Subcutaneous abdominal adipose tissue (tissue), 5 donors: ENCODE measurements around the gene NRP1.
"Not testable (repeated sequence)": the region's sequence is repeated elsewhere in the genome, so short reads cannot be mapped to it uniquely, and the experiment has no call there.

Source experiments
- H3K27ac ChIP-seq: one replicate; pipeline ENCODE4 v1.7.0; 2013; ENCODE audit warnings: low read depth, mild to moderate bottlenecking, inconsistent platforms, low read length, moderate library complexity
- H3K27me3 ChIP-seq, 5 donors: one replicate each; pipeline ENCODE4 v1.7.0; 2013; ENCODE audit warnings: low read length in 5 of 5, inconsistent platforms in 1 of 5; ENCODE audit not compliant: control insufficient read depth in 5 of 5, insufficient read depth in 4 of 5
- H3K36me3 ChIP-seq, 5 donors: one replicate each; pipeline ENCODE4 v1.7.0; 2013; ENCODE audit warnings: low read length in 5 of 5; ENCODE audit not compliant: control insufficient read depth in 5 of 5, insufficient read depth in 5 of 5
- H3K4me1 ChIP-seq, 5 donors: one replicate each; pipeline ENCODE4 v1.7.0; 2013; ENCODE audit warnings: low read length in 5 of 5, mild to moderate bottlenecking in 3 of 5, moderate library complexity in 1 of 5; ENCODE audit not compliant: control insufficient read depth in 5 of 5, insufficient read depth in 5 of 5
- H3K4me3 ChIP-seq, 5 donors: one replicate each; pipeline ENCODE4 v1.7.0; 2013; ENCODE audit warnings: low read length in 5 of 5, low read depth in 1 of 5
- H3K9ac ChIP-seq, 5 donors: one replicate each; pipeline ENCODE4 v1.7.0; 2013; ENCODE audit warnings: low read length in 5 of 5, mild to moderate bottlenecking in 4 of 5, moderate library complexity in 3 of 5
- H3K9me3 ChIP-seq, 5 donors: one replicate each; pipeline ENCODE4 v1.7.0; 2013; ENCODE audit warnings: low read length in 5 of 5; ENCODE audit not compliant: control insufficient read depth in 5 of 5
- donor health status: healthy.
- donor health status: healthy.
- donor health status: healthy.
- donor health status: healthy.
- donor health status: healthy.

Gene NRP1

GRCh38 chr10:33334153-33334804 lies at the start of gene NRP1:
NRP1 (minus strand) TSS chr10:33334667; CDS start chr10:33334382, 285 bp downstream.
- peak within 1 kb of the TSS; percentile 92 to 99 (median 98) for H3K4me3 ChIP-seq
- no peaks in the 10 kb centered on the region for H3K9me3 ChIP-seq
- peaks cover 0 to 71% (median 57%) of the 10 kb centered on the region in 5 donors for H3K4me1 ChIP-seq
- no peaks in the 10 kb centered on the region for H3K27me3 ChIP-seq
- H3K27ac ChIP-seq: peak within 1 kb of the TSS; percentile 97
- peaks cover 7 to 12% (median 10%) of the 10 kb centered on the region in 5 donors for H3K36me3 ChIP-seq
- peak within 1 kb of the TSS; percentile 91 to 97 (median 92) for H3K9ac ChIP-seq

DNA sequence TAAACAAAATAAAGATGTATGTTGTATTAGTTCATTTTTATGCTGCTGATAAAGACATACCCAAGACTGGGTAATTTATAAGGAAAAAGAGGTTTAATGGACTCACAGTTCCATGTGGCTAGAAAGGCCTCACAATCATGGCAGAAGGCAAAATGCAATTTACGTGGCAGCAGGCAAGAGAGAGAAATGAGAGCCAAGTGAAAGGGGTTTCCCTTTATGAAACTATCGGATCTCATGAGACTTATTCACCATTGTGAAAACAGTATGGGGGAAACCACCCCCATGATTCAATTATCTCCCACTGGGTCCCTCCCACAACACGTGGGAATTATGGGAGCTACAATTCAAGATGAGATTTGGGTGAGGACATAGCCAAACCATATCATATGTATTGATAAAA lies 49.7 kb upstream of the NRP1 start:
- H3K4me1 ChIP-seq: peaks cover 0 to 15% (median 9%) of the 10 kb centered on the region in 5 donors
- not testable (repeated sequence) for H3K4me3 ChIP-seq, H3K9ac ChIP-seq, H3K36me3 ChIP-seq, H3K27me3 ChIP-seq, H3K9me3 ChIP-seq, H3K27ac ChIP-seq

- Histone ChIP-seq H3K4me3 (no peak overlapping the region), H3K9me3 (no peaks in the 10 kb centered on the region), H3K4me1 (peaks cover 0 to 15% (median 10%) of the 10 kb centered on the region in 5 donors), H3K27ac (no peak overlapping the region), H3K36me3 (no peaks in the 10 kb centered on the region), H3K27me3 (peaks cover 0 to 2% (median 0%) of the 10 kb centered on the region in 5 donors), H3K9ac (no peak overlapping the region)
Measured at GRCh38 chr10:33382921-33383713, 48.6 kb upstream of the NRP1 start.

DNA sequence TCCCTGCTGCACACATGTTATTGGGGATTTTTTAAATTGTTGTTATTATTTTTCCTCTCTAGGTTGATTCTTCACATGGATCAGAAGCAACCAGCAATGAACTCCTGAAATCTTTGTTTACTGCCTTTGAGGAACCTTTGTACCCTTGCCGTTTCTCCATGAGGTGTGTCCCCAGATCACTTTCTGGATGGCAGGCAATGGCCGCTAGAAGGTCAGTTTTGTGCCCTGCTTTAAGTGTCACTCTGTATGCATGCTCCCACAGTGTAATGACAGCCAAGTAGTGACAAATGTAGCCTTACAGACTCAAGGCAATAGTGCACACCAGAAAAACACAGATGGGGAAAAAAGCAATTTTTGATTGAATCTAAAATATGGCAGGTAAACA lies 47.7 kb upstream of the NRP1 start:
- Histone ChIP-seq H3K4me3 (no peak overlapping the region), H3K9ac (no peak overlapping the region), H3K27me3 (peaks cover 0 to 2% (median 0%) of the 10 kb centered on the region in 5 donors), H3K4me1 (peaks cover 0 to 15% (median 10%) of the 10 kb centered on the region in 5 donors), H3K9me3 (no peaks in the 10 kb centered on the region), H3K27ac (no peak overlapping the region), H3K36me3 (no peaks in the 10 kb centered on the region)

- Histone ChIP-seq H3K27me3 (peaks cover 0 to 2% (median 0%) of the 10 kb centered on the region in 5 donors), H3K27ac (no peak overlapping the region), H3K4me3 (no peak overlapping the region)
Measured at GRCh38 chr10:33381451-33382215, 47.2 kb upstream of the NRP1 start.

GRCh38 chr10:33377658-33378025 lies 43.2 kb upstream of the NRP1 start:
- peaks cover 0 to 2% (median 0%) of the 10 kb centered on the region in 5 donors for H3K27me3 ChIP-seq
- H3K36me3 ChIP-seq: no peaks in the 10 kb centered on the region
- H3K9me3 ChIP-seq: no peaks in the 10 kb centered on the region
- no peak overlapping the region for H3K27ac ChIP-seq
- no peak overlapping the region for H3K9ac ChIP-seq
- peaks cover 0 to 15% (median 10%) of the 10 kb centered on the region in 5 donors for H3K4me1 ChIP-seq
- no peak overlapping the region for H3K4me3 ChIP-seq

More at GRCh38 chr10:33381451-33382215, 47.2 kb upstream of the NRP1 start:
- Histone ChIP-seq H3K9ac (no peak overlapping the region), H3K9me3 (no peaks in the 10 kb centered on the region), H3K4me1 (peaks cover 0 to 15% (median 10%) of the 10 kb centered on the region in 5 donors), H3K36me3 (no peaks in the 10 kb centered on the region)

DNA sequence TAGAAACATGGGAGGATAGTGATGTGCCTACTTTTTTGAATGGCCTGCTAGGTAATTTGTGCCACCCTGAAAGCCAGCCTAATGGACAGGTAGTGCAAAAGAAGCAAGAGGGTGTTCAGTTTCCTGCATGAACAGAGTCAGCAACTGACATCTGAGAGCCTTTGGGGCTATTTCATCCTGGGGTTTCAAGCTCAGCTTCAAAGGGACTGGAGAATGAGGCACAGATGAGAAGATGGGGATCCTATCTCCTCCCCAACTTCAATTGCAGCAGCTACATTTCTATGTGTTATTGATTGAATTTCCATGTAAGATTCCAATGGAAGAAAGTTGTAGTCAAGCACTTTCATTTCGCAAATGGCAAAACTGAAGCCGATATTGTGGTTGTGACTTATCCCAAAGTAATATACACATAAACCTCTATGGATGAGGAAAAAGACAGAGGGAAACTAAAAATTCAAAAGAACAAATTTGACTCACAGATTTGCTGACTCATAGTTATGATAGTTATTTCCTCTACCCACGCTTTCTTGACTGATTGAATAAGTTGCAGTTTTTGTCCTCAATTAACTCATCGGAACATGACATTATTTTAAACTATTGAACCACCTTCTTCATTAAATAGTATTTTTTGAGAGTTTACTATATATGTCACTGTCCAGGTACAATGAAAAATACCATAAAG lies 42.6 kb upstream of the NRP1 start:
- no peak overlapping the region for H3K9ac ChIP-seq
- peaks cover 0 to 2% (median 0%) of the 10 kb centered on the region in 5 donors for H3K27me3 ChIP-seq
- no peak overlapping the region for H3K4me3 ChIP-seq
- peaks cover 0 to 10% (median 6%) of the 10 kb centered on the region in 5 donors for H3K4me1 ChIP-seq
- no peak overlapping the region for H3K27ac ChIP-seq
- H3K36me3 ChIP-seq: no peaks in the 10 kb centered on the region
- no peaks in the 10 kb centered on the region for H3K9me3 ChIP-seq

DNA sequence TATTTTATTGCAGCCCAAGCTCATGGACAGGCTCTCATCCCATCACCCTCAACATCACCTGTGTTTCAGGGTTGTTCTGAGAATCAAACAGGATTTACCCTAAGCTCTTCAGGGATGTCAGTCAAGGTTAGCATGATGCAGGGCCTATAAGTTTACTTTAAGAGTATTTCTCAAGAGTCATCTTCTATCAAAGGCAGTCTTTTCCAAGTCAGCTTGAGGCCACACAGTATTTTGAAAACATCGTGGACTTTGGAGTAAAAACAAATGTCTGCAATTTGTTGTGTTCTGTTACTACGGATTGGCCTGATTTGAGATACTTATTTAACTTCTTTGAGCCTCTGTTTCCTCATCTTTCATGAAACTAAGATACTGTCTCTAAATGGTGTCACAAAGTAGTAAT lies 42.0 kb upstream of the NRP1 start:
- no peaks in the 10 kb centered on the region for H3K27me3 ChIP-seq
- H3K9ac ChIP-seq: no peak overlapping the region
- H3K4me3 ChIP-seq: no peak overlapping the region
- no peaks in the 10 kb centered on the region for H3K9me3 ChIP-seq
- no peaks in the 10 kb centered on the region for H3K36me3 ChIP-seq
- no peak overlapping the region for H3K27ac ChIP-seq
- peaks cover 0 to 7% (median 0%) of the 10 kb centered on the region in 5 donors for H3K4me1 ChIP-seq

GRCh38 chr10:33373263-33373662 lies 38.8 kb upstream of the NRP1 start:
- peaks cover 0 to 7% (median 0%) of the 10 kb centered on the region in 5 donors for H3K4me1 ChIP-seq
- no peaks in the 10 kb centered on the region for H3K9me3 ChIP-seq
- no peak overlapping the region for H3K9ac ChIP-seq
- H3K4me3 ChIP-seq: no peak overlapping the region
- no peak overlapping the region for H3K27ac ChIP-seq
- no peaks in the 10 kb centered on the region for H3K36me3 ChIP-seq
- no peaks in the 10 kb centered on the region for H3K27me3 ChIP-seq
